ENCODE measurements around the gene KIRREL3. TPM values are rescaled to one million over a fixed set of nuclear protein-coding genes. Genes with fewer than 3 reads are reported as not detected.

KIRREL3 gene
- total RNA-seq, 4 donors from 2014 or later = 0.82 to 15.7 (median 1.4) TPM; not detected in 1

- H3K4me1 ChIP-seq = no peaks in the 10 kb centered on the region
- H3K27ac ChIP-seq = no peak overlapping the region
- H3K27me3 ChIP-seq = no peaks in the 10 kb centered on the region
- no peak overlapping the region for H3K4me3 ChIP-seq
- WGBS, 2 donors (ENCODE audit: low coverage in 1 of 2) = 61 to 64% methylated on average over 3 to 13 of the region's 13 CpGs
- in situ Hi-C loops (cut with MboI; ENCODE audit: low pct_ligation_motif_present in 1 of 4, low pct_unique_long_range_greater_than_20kb in 1 of 4, low sequenced_read_pairs in 3 of 4) = no loop called here
- no peak for TF ChIP-seq POLR2AphosphoS5 (IDR thresholded peaks at IDR 0.05)
- TF ChIP-seq POLR2A (IDR thresholded peaks at IDR 0.05) = no peak
- no peak for TF ChIP-seq EP300 (IDR thresholded peaks at IDR 0.05; ENCODE audit: low read depth)
- TF ChIP-seq, protein P1, sequence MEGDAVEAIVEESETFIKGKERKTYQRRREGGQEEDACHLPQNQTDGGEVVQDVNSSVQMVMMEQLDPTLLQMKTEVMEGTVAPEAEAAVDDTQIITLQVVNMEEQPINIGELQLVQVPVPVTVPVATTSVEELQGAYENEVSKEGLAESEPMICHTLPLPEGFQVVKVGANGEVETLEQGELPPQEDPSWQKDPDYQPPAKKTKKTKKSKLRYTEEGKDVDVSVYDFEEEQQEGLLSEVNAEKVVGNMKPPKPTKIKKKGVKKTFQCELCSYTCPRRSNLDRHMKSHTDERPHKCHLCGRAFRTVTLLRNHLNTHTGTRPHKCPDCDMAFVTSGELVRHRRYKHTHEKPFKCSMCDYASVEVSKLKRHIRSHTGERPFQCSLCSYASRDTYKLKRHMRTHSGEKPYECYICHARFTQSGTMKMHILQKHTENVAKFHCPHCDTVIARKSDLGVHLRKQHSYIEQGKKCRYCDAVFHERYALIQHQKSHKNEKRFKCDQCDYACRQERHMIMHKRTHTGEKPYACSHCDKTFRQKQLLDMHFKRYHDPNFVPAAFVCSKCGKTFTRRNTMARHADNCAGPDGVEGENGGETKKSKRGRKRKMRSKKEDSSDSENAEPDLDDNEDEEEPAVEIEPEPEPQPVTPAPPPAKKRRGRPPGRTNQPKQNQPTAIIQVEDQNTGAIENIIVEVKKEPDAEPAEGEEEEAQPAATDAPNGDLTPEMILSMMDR (IDR thresholded peaks at IDR 0.05) = no peak
- no peak for DNase-seq
- intact Hi-C loops (cut with DNase I; ENCODE audit: low total_unique reads) = no loop called here
- no peaks in the 10 kb centered on the region for H3K9me3 ChIP-seq
- no peaks in the 10 kb centered on the region for H3K36me3 ChIP-seq
These were observed 371.6 kb downstream of the KIRREL3 start for GRCh38 chr11:126628790-126629621.

GRCh38 chr11:126628450-126628789 lies 372.1 kb downstream of the KIRREL3 start:
- DNase-seq = no peak
- Histone ChIP-seq H3K9me3 (no peaks in the 10 kb centered on the region), H3K36me3 (no peaks in the 10 kb centered on the region), H3K27ac (no peak overlapping the region), H3K4me3 (no peak overlapping the region), H3K27me3 (no peaks in the 10 kb centered on the region), H3K4me1 (no peaks in the 10 kb centered on the region)
- WGBS, 2 donors (ENCODE audit: low coverage in 1 of 2) = 71% methylated on average over 1 of the region's 1 CpG; no CpG with 5 or more reads in 1 of the 2 donors
- intact Hi-C loops (cut with DNase I; ENCODE audit: low total_unique reads) (no loop called here), in situ Hi-C loops (cut with MboI; ENCODE audit: low pct_ligation_motif_present in 1 of 4, low pct_unique_long_range_greater_than_20kb in 1 of 4, low sequenced_read_pairs in 3 of 4) (no loop called here)
- no peak for TF ChIP-seq POLR2AphosphoS5 (IDR thresholded peaks at IDR 0.05)
- TF ChIP-seq EP300 (IDR thresholded peaks at IDR 0.05; ENCODE audit: low read depth) = no peak
- TF ChIP-seq, protein P1 (IDR thresholded peaks at IDR 0.05) = no peak
- no peak for TF ChIP-seq POLR2A (IDR thresholded peaks at IDR 0.05)

DNA sequence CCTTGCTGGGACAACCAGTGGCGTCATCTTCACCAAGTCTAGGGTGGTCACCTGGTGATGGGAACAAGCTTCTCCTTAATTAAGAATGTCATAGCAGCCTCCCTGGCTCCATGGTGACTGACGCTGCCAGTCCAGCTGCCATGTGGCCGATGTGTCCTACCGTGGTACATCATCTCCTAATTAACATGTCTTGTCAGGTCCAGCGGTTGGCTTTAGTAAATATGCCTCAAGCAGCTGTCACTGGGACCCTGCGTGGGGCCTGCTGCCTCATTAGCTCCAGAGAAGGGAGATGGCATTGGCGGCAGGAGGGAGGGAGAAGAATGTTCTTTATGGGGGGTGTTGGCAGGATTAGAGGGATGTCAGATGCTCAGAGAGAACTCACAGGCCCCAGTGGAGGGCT lies 373.1 kb downstream of the KIRREL3 start:
- in situ Hi-C loops (cut with MboI; ENCODE audit: low pct_ligation_motif_present in 1 of 4, low pct_unique_long_range_greater_than_20kb in 1 of 4, low sequenced_read_pairs in 3 of 4) (no loop called here), intact Hi-C loops (cut with DNase I; ENCODE audit: low total_unique reads) (no loop called here)
- WGBS, 2 donors (ENCODE audit: low coverage in 1 of 2) = 90 to 93% methylated on average over 3 to 7 of the region's 7 CpGs
- TF ChIP-seq POLR2AphosphoS5 (IDR thresholded peaks at IDR 0.05) (no peak), EP300 (IDR thresholded peaks at IDR 0.05; ENCODE audit: low read depth) (no peak), POLR2A (IDR thresholded peaks at IDR 0.05) (no peak)
- TF ChIP-seq, protein P1 (IDR thresholded peaks at IDR 0.05) = no peak
- no peaks in the 10 kb centered on the region for H3K36me3 ChIP-seq
- no peak overlapping the region for H3K27ac ChIP-seq
- no peaks in the 10 kb centered on the region for H3K27me3 ChIP-seq
- H3K4me1 ChIP-seq = no peaks in the 10 kb centered on the region
- no peak overlapping the region for H3K4me3 ChIP-seq
- DNase-seq = no peak
- H3K9me3 ChIP-seq = no peaks in the 10 kb centered on the region

GRCh38 chr11:126624506-126624905 lies 376.1 kb downstream of the KIRREL3 start:
- no peaks in the 10 kb centered on the region for H3K36me3 ChIP-seq
- in situ Hi-C loops (cut with MboI; ENCODE audit: low pct_ligation_motif_present in 1 of 4, low pct_unique_long_range_greater_than_20kb in 1 of 4, low sequenced_read_pairs in 3 of 4) (no loop called here), intact Hi-C loops (cut with DNase I; ENCODE audit: low total_unique reads) (no loop called here)
- DNase-seq = no peak
- 75% methylated on average over 7 of the region's 7 CpGs; no CpG with 5 or more reads in 1 of the 2 donors for WGBS, 2 donors (ENCODE audit: low coverage in 1 of 2)
- no peak for TF ChIP-seq POLR2A (IDR thresholded peaks at IDR 0.05)
- no peak for TF ChIP-seq EP300 (IDR thresholded peaks at IDR 0.05; ENCODE audit: low read depth)
- TF ChIP-seq, protein P1 (IDR thresholded peaks at IDR 0.05) = no peak
- no peak for TF ChIP-seq POLR2AphosphoS5 (IDR thresholded peaks at IDR 0.05)
- H3K27me3 ChIP-seq = no peaks in the 10 kb centered on the region
- no peak overlapping the region for H3K27ac ChIP-seq
- H3K4me1 ChIP-seq = no peaks in the 10 kb centered on the region
- no peaks in the 10 kb centered on the region for H3K9me3 ChIP-seq
- H3K4me3 ChIP-seq = no peak overlapping the region
